Mammary epithelial cell (primary cell): ENCODE results near the gene GALNTL6.

Source experiments
- CTCF ChIP-seq, 2 donors: IDR thresholded peaks in 1 of 2; conservative IDR thresholded peaks in 1 of 2; 2 replicates each; pipeline ENCODE4 v1.5.1; 2011 to 2012; ENCODE audit warnings: inconsistent platforms in 2 of 2, low read length in 2 of 2, mild to moderate bottlenecking in 2 of 2, control low read depth in 1 of 2, low read depth in 1 of 2; ENCODE audit not compliant: insufficient read depth in 1 of 2; ENCODE audit errors: extremely low read depth in 1 of 2
- EZH2 ChIP-seq: IDR thresholded peaks from 2 replicates; pipeline ENCODE4 v1.6.1; 2012; ENCODE audit warnings: low read length, inconsistent platforms, borderline replicate concordance

- TF ChIP-seq CTCF (conservative IDR thresholded peaks at IDR 0.05 in 1 of 2, IDR thresholded peaks at IDR 0.05 in 1 of 2; ENCODE audit: extremely low read depth in 1 of 2, insufficient read depth in 1 of 2, low read depth in 1 of 2, low read length in 2 of 2), result no peak
- TF ChIP-seq EZH2, result no peak
Observed at GRCh38 chr4:172942840-172943239, 1129.6 kb downstream of the GALNTL6 start.
